HCT116 (cell line): ENCODE results near the gene SPACA4.
A peak's percentile ranks its signal among the peaks of the same experiment; 100 is the strongest.

Experiments used
- POLR2A ChIP-seq: IDR thresholded peaks from 2 replicates; pipeline ENCODE4 v1.7.0; 2011; ENCODE audit warnings: borderline replicate concordance; ENCODE audit not compliant: insufficient read depth, insufficient read length; ENCODE audit errors: extremely low read depth
- POLR2AphosphoS5 ChIP-seq: IDR thresholded peaks from 2 replicates; pipeline ENCODE4 v1.6.1; 2011; ENCODE audit warnings: mild to moderate bottlenecking, low read depth, low read length, moderate library complexity
- TCF7L2 ChIP-seq: IDR thresholded peaks from 2 replicates; pipeline ENCODE4 v1.7.0; 2011; ENCODE audit warnings: borderline replicate concordance, inconsistent platforms; ENCODE audit not compliant: insufficient read depth, insufficient read length; ENCODE audit errors: extremely low read depth
- TF ChIP-seq, protein P1 (sequence below), 3 experiments: fragments of 200-600 bp in 1 of 3; sonication (generic) in 1 of 3; IDR thresholded peaks in 2 of 3; conservative IDR thresholded peaks in 1 of 3; 2 replicates each; pipeline ENCODE4 v1.5.1; 2012 to 2017; ENCODE audit warnings: low read depth in 2 of 3, low read length in 2 of 3, antibody characterized with exemption in 1 of 3, borderline replicate concordance in 1 of 3, control low read depth in 1 of 3, mild to moderate bottlenecking in 1 of 3, mixed read lengths in 1 of 3, mixed run types in 1 of 3, moderate library complexity in 1 of 3; ENCODE audit not compliant: insufficient read depth in 1 of 3

DNA sequence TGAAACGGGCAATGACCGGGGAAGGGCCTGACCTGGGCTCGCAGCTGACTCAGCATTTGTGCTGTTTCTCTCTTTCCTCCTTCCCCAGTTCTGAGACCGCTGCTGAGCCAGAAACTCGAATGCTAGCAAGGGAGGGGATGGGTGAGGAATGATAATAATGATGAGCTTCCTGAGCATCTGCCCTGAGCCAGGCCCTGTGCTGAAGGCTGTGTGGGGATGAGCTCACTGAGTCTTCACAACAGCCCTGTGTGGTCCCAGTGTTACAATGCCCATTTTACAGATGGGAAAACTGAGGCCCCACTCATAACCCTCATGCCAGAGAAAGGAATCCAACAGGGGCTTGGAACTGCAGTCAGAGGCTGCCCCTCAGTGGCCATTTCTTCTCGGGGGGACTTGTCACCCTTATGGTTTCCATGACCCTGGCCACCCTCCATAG lies 46.4 kb upstream of the SPACA4 start:
- TF ChIP-seq POLR2AphosphoS5: no peak
- TF ChIP-seq TCF7L2: no peak
- TF ChIP-seq POLR2A: no peak
- TF ChIP-seq, protein P1, sequence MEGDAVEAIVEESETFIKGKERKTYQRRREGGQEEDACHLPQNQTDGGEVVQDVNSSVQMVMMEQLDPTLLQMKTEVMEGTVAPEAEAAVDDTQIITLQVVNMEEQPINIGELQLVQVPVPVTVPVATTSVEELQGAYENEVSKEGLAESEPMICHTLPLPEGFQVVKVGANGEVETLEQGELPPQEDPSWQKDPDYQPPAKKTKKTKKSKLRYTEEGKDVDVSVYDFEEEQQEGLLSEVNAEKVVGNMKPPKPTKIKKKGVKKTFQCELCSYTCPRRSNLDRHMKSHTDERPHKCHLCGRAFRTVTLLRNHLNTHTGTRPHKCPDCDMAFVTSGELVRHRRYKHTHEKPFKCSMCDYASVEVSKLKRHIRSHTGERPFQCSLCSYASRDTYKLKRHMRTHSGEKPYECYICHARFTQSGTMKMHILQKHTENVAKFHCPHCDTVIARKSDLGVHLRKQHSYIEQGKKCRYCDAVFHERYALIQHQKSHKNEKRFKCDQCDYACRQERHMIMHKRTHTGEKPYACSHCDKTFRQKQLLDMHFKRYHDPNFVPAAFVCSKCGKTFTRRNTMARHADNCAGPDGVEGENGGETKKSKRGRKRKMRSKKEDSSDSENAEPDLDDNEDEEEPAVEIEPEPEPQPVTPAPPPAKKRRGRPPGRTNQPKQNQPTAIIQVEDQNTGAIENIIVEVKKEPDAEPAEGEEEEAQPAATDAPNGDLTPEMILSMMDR (IDR thresholded peaks at IDR 0.05 in 2 of 3, conservative IDR thresholded peaks at IDR 0.05 in 1 of 3; ENCODE audit: borderline replicate concordance in 1 of 3, insufficient read depth in 1 of 3, low read depth in 2 of 3, low read length in 2 of 3): peak in 1 of 3 experiments; percentile 33; a peak in 3 of 6 replicates
